T-cell (primary cell): Measurements from ENCODE around the gene JPH2. TPM values are rescaled to one million over a fixed set of nuclear protein-coding genes. Genes with fewer than 3 reads are reported as not detected.

Experiments
- ATAC-seq, 4 experiments: fragments of 200-7000 bp in 3 of 4; fragments of 150-1000 bp in 1 of 4; cut with Tn5 transposase; replicated peaks in 1 of 4; 1 replicate in 3 of 4; 2 replicates in 1 of 4; pipeline ENCODE4 v1.10.0; 2021; ENCODE audit warnings: moderate library complexity in 3 of 4, mild to moderate bottlenecking in 2 of 4, moderate number of reproducible peaks in 1 of 4
- CTCF ChIA-PET, 2 donors: fragments of 300-600 bp; sonication (Branson Sonifier 250); formaldehyde crosslinking; loops; one replicate each; lab custom pipeline; 2022; ENCODE audit warnings: antibody characterized with exemption in 2 of 2; lab: Charles Lee
- POLR2A ChIA-PET, 2 donors: fragments of 300-600 bp; sonication (Branson Sonifier 250); formaldehyde crosslinking; loops; one replicate each; lab custom pipeline; 2022; ENCODE audit warnings: antibody characterized with exemption in 2 of 2; lab: Charles Lee
- DNase-seq, 35 experiments: peaks; one replicate each; pipeline versions ENCODE4 v3.0.0 to v3.0.0-alpha.2; 2013 to 2023
- H3K27ac ChIP-seq: one replicate; pipeline ENCODE4 v1.5.1; 2013; ENCODE audit warnings: low read length
- H3K27me3 ChIP-seq, 2 experiments: replicated peaks in 1 of 2; 1 replicate in 1 of 2; 2 replicates in 1 of 2; pipeline versions ENCODE4 v1.6.1 to v1.7.0; 2013; ENCODE audit warnings: low read length in 1 of 2, mixed read lengths in 1 of 2; ENCODE audit not compliant: control insufficient read depth in 2 of 2, insufficient read depth in 2 of 2; ENCODE audit errors: extremely low read depth in 1 of 2
- H3K36me3 ChIP-seq, 2 donors: 1 replicate in 1 of 2; 2 replicates in 1 of 2; pipeline versions ENCODE4 v1.6.1 to v1.7.0; 2013; ENCODE audit warnings: low read length in 1 of 2; ENCODE audit not compliant: control insufficient read depth in 2 of 2, insufficient read depth in 1 of 2; ENCODE audit errors: extremely low read depth in 1 of 2
- H3K4me1 ChIP-seq, 2 experiments: 1 replicate in 1 of 2; 2 replicates in 1 of 2; pipeline versions ENCODE4 v1.6.1 to v1.7.0; 2013; ENCODE audit warnings: low read length in 2 of 2, mixed read lengths in 1 of 2; ENCODE audit not compliant: insufficient read depth in 2 of 2, control insufficient read depth in 1 of 2; ENCODE audit errors: extremely low read depth in 1 of 2
- H3K4me3 ChIP-seq, 2 donors: 1 replicate in 1 of 2; 2 replicates in 1 of 2; pipeline versions ENCODE4 v1.5.1 to v1.7.0; 2013; ENCODE audit warnings: mild to moderate bottlenecking in 2 of 2, low read length in 1 of 2, moderate library complexity in 1 of 2; ENCODE audit not compliant: control insufficient read depth in 1 of 2; ENCODE audit errors: extremely low read depth in 1 of 2
- H3K9me3 ChIP-seq: 2 replicates; pipeline ENCODE4 v1.7.0; 2013
- H3K27ac Mint-ChIP-seq, 2 donors: one replicate each; pipeline ENCODE4 v1.8.0; 2020 to 2021; ENCODE audit warnings: mild to moderate bottlenecking in 2 of 2, mixed read lengths in 2 of 2
- H3K27me3 Mint-ChIP-seq, 2 donors: one replicate each; pipeline ENCODE4 v1.8.0; 2021 to 2022; ENCODE audit warnings: mixed read lengths in 2 of 2
- H3K36me3 Mint-ChIP-seq: one replicate; pipeline ENCODE4 v1.8.0; 2021; ENCODE audit warnings: mixed read lengths
- H3K4me1 Mint-ChIP-seq, 3 donors: one replicate each; pipeline ENCODE4 v1.8.0; 2020 to 2022; ENCODE audit warnings: mixed read lengths in 3 of 3, mild to moderate bottlenecking in 1 of 3
- H3K4me3 Mint-ChIP-seq, 3 donors: one replicate each; pipeline ENCODE4 v1.8.0; 2020 to 2022; ENCODE audit warnings: mild to moderate bottlenecking in 3 of 3, mixed read lengths in 3 of 3, moderate library complexity in 3 of 3
- H3K9me3 Mint-ChIP-seq, 3 donors: one replicate each; pipeline ENCODE4 v1.8.0; 2020 to 2022; ENCODE audit warnings: mixed read lengths in 3 of 3
- WGBS: methylation state at CpG from one replicate; pipeline ENCODE4 v1.1.5; 2013; ENCODE audit warnings: missing lambda C conversion rate; ENCODE audit not compliant: insufficient coverage; 5-methylcytosine and 5-hydroxymethylcytosine counted together
- total RNA-seq, 35 experiments: library from RNA in 6 of 35; stranded (reverse) in 6 of 35; fragments of 120-200 nt in 1 of 35; gene quantifications; one replicate each; pipeline versions ENCODE4 v1.2.1 to v1.2.4 and lab custom pipeline; 2013 to 2026

The JPH2 gene
- total RNA-seq, 5 donors from 2014 or later (not counting 1 experiment from before 2014, with no cell fraction given), result 0.06 to 0.15 (median 0.09) TPM; not detected in 2

- H3K9me3 ChIP-seq, result no peaks in the 10 kb centered on the region
- H3K27me3 Mint-ChIP-seq, result peaks cover 31 to 40% of the 10 kb centered on the region in 2 donors
- H3K36me3 Mint-ChIP-seq, result no peaks in the 10 kb centered on the region
- no peak for DNase-seq
- CTCF ChIA-PET, result no interaction called here
- H3K27ac ChIP-seq, result no peak overlapping the region
- no peaks in the 10 kb centered on the region for H3K4me1 ChIP-seq
- H3K36me3 ChIP-seq, result no peaks in the 10 kb centered on the region
- ATAC-seq, result no peak
- no peaks in the 10 kb centered on the region for H3K4me1 Mint-ChIP-seq
- no peak overlapping the region for H3K4me3 Mint-ChIP-seq
- H3K9me3 Mint-ChIP-seq, result no peaks in the 10 kb centered on the region
- 80% methylated on average over 1 of the region's 8 CpGs for WGBS
- no peak overlapping the region for H3K4me3 ChIP-seq
- POLR2A ChIA-PET, result no interaction called here
- no peak overlapping the region for H3K27ac Mint-ChIP-seq
- H3K27me3 ChIP-seq, result peaks cover 0 to 35% of the 10 kb centered on the region in 2 experiments
Measured at GRCh38 chr20:44123874-44124535, 63.0 kb downstream of the JPH2 start.

GRCh38 chr20:44123251-44123650 is 63.7 kb downstream of the JPH2 start:
- ATAC-seq (no peak), DNase-seq (no peak)
- Mint-ChIP-seq H3K9me3 (no peaks in the 10 kb centered on the region), H3K4me1 (no peaks in the 10 kb centered on the region), H3K27ac (no peak overlapping the region), H3K27me3 (peaks cover 31 to 41% of the 10 kb centered on the region in 2 donors), H3K36me3 (no peaks in the 10 kb centered on the region), H3K4me3 (no peak overlapping the region)
- 64% methylated on average over 7 of the region's 7 CpGs for WGBS
- no peak overlapping the region for H3K27ac ChIP-seq
- no peak overlapping the region for H3K4me3 ChIP-seq
- H3K27me3 ChIP-seq, result peaks cover 0 to 35% of the 10 kb centered on the region in 2 experiments
- CTCF ChIA-PET, result no interaction called here
- no peaks in the 10 kb centered on the region for H3K4me1 ChIP-seq
- H3K9me3 ChIP-seq, result no peaks in the 10 kb centered on the region
- POLR2A ChIA-PET, result no interaction called here
- no peaks in the 10 kb centered on the region for H3K36me3 ChIP-seq

DNA sequence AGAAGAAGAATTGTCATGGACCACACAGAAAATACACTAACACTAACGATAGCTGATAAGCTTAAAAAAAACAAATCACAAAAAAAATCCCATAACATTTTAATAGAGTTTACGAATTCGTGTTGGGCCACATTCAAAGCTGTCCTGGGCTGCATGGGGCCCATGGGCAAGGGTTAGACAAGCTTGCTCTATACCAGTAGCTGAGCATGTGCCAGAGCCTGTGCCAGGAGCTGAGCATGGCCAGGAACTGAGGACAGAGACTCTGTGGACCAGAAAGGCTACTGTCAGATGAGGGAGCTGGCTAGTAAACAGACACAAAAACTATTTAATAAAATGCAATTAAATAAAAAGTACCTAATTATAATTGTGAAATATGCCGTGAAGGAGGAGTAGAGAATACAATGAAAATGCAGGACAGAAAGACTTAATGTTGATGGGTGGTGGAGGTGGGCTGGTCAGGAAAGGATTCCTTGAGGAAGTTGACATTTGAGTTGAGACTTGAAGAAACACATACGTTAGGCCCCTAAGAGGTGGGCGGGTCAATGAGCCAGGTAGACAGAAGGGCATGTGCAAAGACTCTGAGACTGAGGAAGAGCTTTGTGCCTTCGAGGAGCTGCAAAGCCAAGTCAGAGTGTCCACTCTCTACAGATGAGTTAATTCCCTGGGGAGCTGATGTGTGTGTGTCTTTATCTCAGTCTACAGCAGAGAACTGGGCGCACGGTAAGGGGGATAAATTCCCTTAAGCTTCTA is 66.1 kb downstream of the JPH2 start:
- H3K9me3 Mint-ChIP-seq, result no peaks in the 10 kb centered on the region
- peaks cover 48 to 50% of the 10 kb centered on the region in 2 donors for H3K27me3 Mint-ChIP-seq
- ATAC-seq (no peak), DNase-seq (no peak)
- Histone ChIP-seq H3K4me1 (peaks cover 0 to 4% of the 10 kb centered on the region in 2 experiments), H3K36me3 (no peaks in the 10 kb centered on the region), H3K4me3 (no peak overlapping the region), H3K27me3 (peaks cover 0 to 43% of the 10 kb centered on the region in 2 experiments), H3K27ac (no peak overlapping the region), H3K9me3 (no peaks in the 10 kb centered on the region)
- POLR2A ChIA-PET, result no interaction called here
- no peak overlapping the region for H3K27ac Mint-ChIP-seq
- CTCF ChIA-PET, result interaction anchor here in 1 of 2 donors (0.5 kb wide), 1 partner anchor 664 kb away, joined by 7 read pairs; no protein-coding TSS in a partner anchor
- WGBS, result 76% methylated on average over 5 of the region's 9 CpGs
- peaks cover 0 to 5% (median 3%) of the 10 kb centered on the region in 3 donors for H3K4me1 Mint-ChIP-seq
- no peaks in the 10 kb centered on the region for H3K36me3 Mint-ChIP-seq
- no peak overlapping the region for H3K4me3 Mint-ChIP-seq

- Histone ChIP-seq H3K27me3 (peaks cover 3 to 52% of the 10 kb centered on the region in 2 experiments), H3K4me1 (peaks cover 0 to 4% of the 10 kb centered on the region in 2 experiments), H3K27ac (no peak overlapping the region), H3K4me3 (no peak overlapping the region), H3K36me3 (no peaks in the 10 kb centered on the region), H3K9me3 (no peaks in the 10 kb centered on the region)
- Mint-ChIP-seq H3K27me3 (peaks cover 49 to 51% of the 10 kb centered on the region in 2 donors), H3K4me1 (peaks cover 0 to 5% (median 3%) of the 10 kb centered on the region in 3 donors), H3K36me3 (no peaks in the 10 kb centered on the region), H3K4me3 (no peak overlapping the region), H3K9me3 (no peaks in the 10 kb centered on the region), H3K27ac (no peak overlapping the region)
- ChIA-PET CTCF (interaction anchor here (2.0 to 2.6 kb wide), 2 partner anchors 71 to 72 kb away, joined by 13 to 37 read pairs; no protein-coding TSS in a partner anchor), POLR2A (no interaction called here)
- ATAC-seq (no peak), DNase-seq (no peak)
- WGBS, result 85% methylated on average over 8 of the region's 9 CpGs
Measured at GRCh38 chr20:44118185-44119033, 68.6 kb downstream of the JPH2 start.

DNA sequence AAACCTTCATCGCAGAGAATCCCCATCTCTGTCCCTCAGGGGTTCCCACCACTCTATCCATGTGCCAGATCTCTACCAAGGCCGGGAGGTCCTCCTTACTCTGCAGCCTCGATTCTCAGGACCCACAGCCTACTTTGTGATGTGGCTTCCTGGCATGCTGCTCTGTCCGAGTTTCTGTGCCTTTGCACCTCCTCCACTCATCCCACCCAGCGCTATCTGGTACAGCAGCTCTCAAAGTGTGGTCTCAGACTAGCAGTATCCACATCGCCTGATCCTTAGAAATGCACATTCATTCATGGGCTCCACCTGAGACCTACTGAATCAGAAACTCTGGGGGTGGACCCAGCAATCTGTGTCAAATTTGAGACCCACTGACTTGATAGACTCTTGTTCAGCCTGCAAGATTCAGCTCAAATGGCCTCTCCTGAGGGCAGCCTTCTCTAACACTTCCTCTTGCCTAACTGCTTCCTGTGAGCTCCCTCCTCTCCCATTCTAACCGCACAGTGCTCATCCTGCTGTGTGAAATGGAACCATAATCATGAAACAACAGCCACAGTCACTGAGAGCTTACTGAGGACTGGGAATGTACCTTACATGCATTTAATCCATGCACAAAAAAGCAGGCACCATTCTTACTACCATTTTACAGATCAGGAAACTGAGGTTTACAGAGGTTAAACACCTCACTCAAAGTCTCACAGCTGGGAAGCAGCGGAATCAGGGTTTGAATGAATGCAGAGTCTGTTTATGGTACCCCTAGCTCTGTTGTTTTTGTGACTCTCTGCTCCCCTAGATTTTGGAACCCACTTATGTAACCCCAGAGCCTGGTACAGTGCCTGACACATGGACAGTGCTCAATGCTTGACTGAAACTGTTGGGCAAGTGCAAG is 69.4 kb downstream of the JPH2 start:
- DNase-seq (no peak), ATAC-seq (no peak)
- POLR2A ChIA-PET, result no interaction called here
- Histone ChIP-seq H3K36me3 (no peaks in the 10 kb centered on the region), H3K27ac (no peak overlapping the region), H3K27me3 (peaks cover 3 to 51% of the 10 kb centered on the region in 2 experiments), H3K4me3 (no peak overlapping the region), H3K4me1 (peaks cover 0 to 4% of the 10 kb centered on the region in 2 experiments), H3K9me3 (no peaks in the 10 kb centered on the region)
- Mint-ChIP-seq H3K36me3 (no peaks in the 10 kb centered on the region), H3K4me3 (no peak overlapping the region), H3K27ac (no peak overlapping the region), H3K9me3 (no peaks in the 10 kb centered on the region), H3K4me1 (peaks cover 0 to 5% (median 3%) of the 10 kb centered on the region in 3 donors), H3K27me3 (peaks cover 44 to 47% of the 10 kb centered on the region in 2 donors)
- CTCF ChIA-PET, result interaction anchor here (1.0 to 2.6 kb wide), 3 partner anchors 70 to 73 kb away, joined by 3 to 37 read pairs (median 13); partner anchors contain the start of gene JPH2 (in 1 of the 2)
- 77% methylated on average over 7 of the region's 8 CpGs for WGBS
